Caco-2 (cell line): ENCODE measurements around the gene L3HYPDH. TPM values are rescaled to one million over a fixed set of nuclear protein-coding genes. Genes with fewer than 3 reads are reported as not detected.
A peak's percentile ranks its signal among the peaks of the same experiment; 100 is the strongest.

Source experiments
- Bru-seq: library from RNA; stranded (reverse); fragments of 400-500 nt; gene quantifications from one replicate; lab custom pipeline; 2021; lab: Mats Ljungman, UMichigan
- BruChase-seq, 2 experiments: library from RNA; stranded (reverse); fragments of 400-500 nt; gene quantifications; one replicate each; lab custom pipeline; 2021; lab: Mats Ljungman, UMichigan
- BruUV-seq: library from RNA; stranded (reverse); fragments of 400-500 nt; replicated peaks from 2 replicates; lab custom pipeline; 2021; lab: Mats Ljungman, UMichigan
- CTCF ChIA-PET: fragments of 300-600 bp; sonication (Branson Sonifier 250); formaldehyde crosslinking; loops from one replicate; lab custom pipeline; 2022; ENCODE audit warnings: antibody characterized with exemption; lab: Charles Lee
- POLR2A ChIA-PET: fragments of 300-600 bp; sonication (Branson Sonifier 250); formaldehyde crosslinking; loops from one replicate; lab custom pipeline; 2022; ENCODE audit warnings: antibody characterized with exemption; lab: Charles Lee
- DNase-seq, 2 experiments: peaks; one replicate each; pipeline versions ENCODE4 v3.0.0 to v3.0.0-alpha.2; 2020 to 2022
- H3K27me3 ChIP-seq: replicated peaks from 2 replicates; pipeline ENCODE4 v1.6.0; 2011; ENCODE audit warnings: low read length; ENCODE audit not compliant: control insufficient read depth, insufficient read depth
- H3K36me3 ChIP-seq: 2 replicates; pipeline ENCODE4 v1.5.1; 2011; ENCODE audit warnings: low read length; ENCODE audit not compliant: control insufficient read depth, insufficient read depth
- H3K4me1 ChIP-seq: fragments of 250-450 bp; sonication (Bioruptor Pico); 2 replicates; pipeline ENCODE4 v1.5.1; 2020; ENCODE audit warnings: mild to moderate bottlenecking
- H3K4me3 ChIP-seq: 2 replicates; pipeline ENCODE4 v1.5.1; 2011; ENCODE audit warnings: low read depth, mild to moderate bottlenecking, control low read depth, low read length
- H3K9me3 ChIP-seq: fragments of 250-450 bp; sonication (Bioruptor Pico); 2 replicates; pipeline ENCODE4 v1.5.1; 2020; ENCODE audit warnings: mild to moderate bottlenecking, moderate library complexity
- H3K27ac Mint-ChIP-seq: one replicate; pipeline ENCODE4 v1.8.0; 2022; ENCODE audit warnings: mixed read lengths; ENCODE audit not compliant: unreplicated experiment
- H3K27me3 Mint-ChIP-seq: one replicate; pipeline ENCODE4 v1.8.0; 2022; ENCODE audit warnings: mixed read lengths; ENCODE audit not compliant: insufficient read depth, unreplicated experiment
- H3K36me3 Mint-ChIP-seq: one replicate; pipeline ENCODE4 v1.8.0; 2022; ENCODE audit warnings: mild to moderate bottlenecking, mixed read lengths; ENCODE audit not compliant: insufficient read depth, unreplicated experiment
- H3K4me1 Mint-ChIP-seq: one replicate; pipeline ENCODE4 v1.8.0; 2022; ENCODE audit warnings: low read depth, mixed read lengths; ENCODE audit not compliant: unreplicated experiment
- H3K4me3 Mint-ChIP-seq: one replicate; pipeline ENCODE4 v1.8.0; 2022; ENCODE audit warnings: mild to moderate bottlenecking, moderate library complexity, mixed read lengths; ENCODE audit not compliant: unreplicated experiment
- H3K9me3 Mint-ChIP-seq: one replicate; pipeline ENCODE4 v1.8.0; 2022; ENCODE audit warnings: mixed read lengths; ENCODE audit not compliant: unreplicated experiment
- CTCF ChIP-seq, 2 experiments: fragments of 200-600 bp in 1 of 2; IDR thresholded peaks; 1 replicate in 1 of 2; 2 replicates in 1 of 2; pipeline versions ENCODE4 v1.5.1 to v1.8.0; 2011 to 2022; ENCODE audit warnings: antibody characterized with exemption in 1 of 2, control low read depth in 1 of 2, inconsistent platforms in 1 of 2, low read depth in 1 of 2, low read length in 1 of 2, mild to moderate bottlenecking in 1 of 2, moderate library complexity in 1 of 2; ENCODE audit not compliant: insufficient read depth in 1 of 2, severe bottlenecking in 1 of 2, unreplicated experiment in 1 of 2
- intact Hi-C: fragments of 100-400 bp; cut with micrococcal nuclease; formaldehyde crosslinking; loops from one replicate; pipeline ENCODE4 v1.10.0; 2022; ENCODE audit not compliant: unreplicated experiment
- long read RNA-seq: library from polyadenylated mRNA; stranded (forward); transcript quantifications from one replicate; pipeline ENCODE4 v2.0.0, GENCODE V29; 2022
- total RNA-seq: library from RNA; stranded (reverse); gene quantifications from 2 replicates; pipeline ENCODE4 v1.2.3, GENCODE V29; 2022

L3HYPDH gene
- total RNA-seq (15.3 and 15.7 TPM in 2 replicates), Bru-seq, nascent RNA (percentile 73 among the genes with signal in this experiment), BruChase-seq, experiment 1, labeled RNA remaining after a 2-hour chase (percentile 81 among the genes with signal in this experiment), BruChase-seq, experiment 2, labeled RNA remaining after a 6-hour chase (percentile 69 among the genes with signal in this experiment)
- long read RNA-seq, transcript L3HYPDH-201 (5 exons, 1,527 nt), result major isoform, 19 of 28 reads
- long read RNA-seq, partial matches to known transcripts, result 3 of 28 reads
- long read RNA-seq, other reads (novel, unspliced or antisense), result 6 of 28 reads

GRCh38 chr14:59483819-59484638, at the start of gene L3HYPDH, which contains the start of gene JKAMP:
Gene L3HYPDH, minus strand, starts transcription at chr14:59484408. Its CDS starts 92 bp downstream, at chr14:59484316.
Gene JKAMP, plus strand, starts transcription at chr14:59484517. Its CDS starts 73 bp downstream, at chr14:59484590.
- no TSS peak for BruUV-seq
- intact Hi-C loops, result no loop called here
- CTCF ChIA-PET, result interaction anchor here (0.6 to 1.7 kb wide), 11 partner anchors 16 to 414 kb away, joined by 3 to 13 read pairs (median 4); partner anchors contain the start of genes CCDC175 and GPR135

GRCh38 chr14:59532419-59532818, 48.2 kb upstream of the L3HYPDH start:
- Mint-ChIP-seq H3K36me3 (no peaks in the 10 kb centered on the region), H3K27me3 (no peaks in the 10 kb centered on the region), H3K9me3 (peaks cover 7% of the 10 kb centered on the region), H3K4me1 (no peaks in the 10 kb centered on the region), H3K27ac (no peak overlapping the region), H3K4me3 (no peak overlapping the region)
- no TSS peak for BruUV-seq
- Histone ChIP-seq H3K4me1 (no peaks in the 10 kb centered on the region), H3K36me3 (no peaks in the 10 kb centered on the region), H3K4me3 (no peak overlapping the region), H3K27me3 (no peaks in the 10 kb centered on the region), H3K9me3 (peaks cover 5% of the 10 kb centered on the region; the same call in 1 of the 2 replicates)
- DNase-seq, result no peak
- CTCF ChIA-PET, result no interaction called here
- POLR2A ChIA-PET, result no interaction called here
- TF ChIP-seq CTCF (IDR thresholded peaks at IDR 0.05; ENCODE audit: insufficient read depth in 1 of 2, low read depth in 1 of 2, low read length in 1 of 2, severe bottlenecking in 1 of 2, unreplicated experiment in 1 of 2), result no peak
- intact Hi-C loops, result no loop called here

More at GRCh38 chr14:59483819-59484638, at the start of gene L3HYPDH, which contains the start of gene JKAMP:
- H3K27me3 ChIP-seq, result no peaks in the 10 kb centered on the region
- H3K36me3 Mint-ChIP-seq, result peaks cover 22% of the 10 kb centered on the region
- H3K27ac Mint-ChIP-seq, result peak within 1 kb of the TSS; percentile 92
- TF ChIP-seq CTCF (IDR thresholded peaks at IDR 0.05; ENCODE audit: insufficient read depth in 1 of 2, low read depth in 1 of 2, low read length in 1 of 2, severe bottlenecking in 1 of 2, unreplicated experiment in 1 of 2), result peak; percentile 54 to 60
- no peaks in the 10 kb centered on the region for H3K4me1 Mint-ChIP-seq
- H3K4me3 Mint-ChIP-seq, result peak within 1 kb of the TSS; percentile 92
- POLR2A ChIA-PET, result interaction anchor here (1.0 to 1.3 kb wide), 7 partner anchors 25 to 765 kb away, joined by 3 to 8 read pairs (median 3); partner anchors contain the start of genes CCDC175, DAAM1, PCNX4 and PPM1A
- H3K36me3 ChIP-seq, result no peaks in the 10 kb centered on the region
- peaks cover 12% of the 10 kb centered on the region; the same call in 1 of the 2 replicates for H3K4me1 ChIP-seq
- no peaks in the 10 kb centered on the region for H3K27me3 Mint-ChIP-seq
- peak within 1 kb of the TSS; percentile 90 for H3K4me3 ChIP-seq
- H3K9me3 ChIP-seq, result no peaks in the 10 kb centered on the region
- DNase-seq, result peak; percentile 97 to 98
- no peaks in the 10 kb centered on the region for H3K9me3 Mint-ChIP-seq

- TF ChIP-seq CTCF (IDR thresholded peaks at IDR 0.05; ENCODE audit: insufficient read depth in 1 of 2, low read depth in 1 of 2, low read length in 1 of 2, severe bottlenecking in 1 of 2, unreplicated experiment in 1 of 2), result no peak
- H3K36me3 ChIP-seq, result no peaks in the 10 kb centered on the region
- H3K4me1 Mint-ChIP-seq, result no peaks in the 10 kb centered on the region
- POLR2A ChIA-PET, result no interaction called here
- H3K27me3 ChIP-seq, result no peaks in the 10 kb centered on the region
- no peaks in the 10 kb centered on the region for H3K4me1 ChIP-seq
- DNase-seq, result no peak
- no peaks in the 10 kb centered on the region for H3K36me3 Mint-ChIP-seq
- no peak overlapping the region for H3K4me3 ChIP-seq
- no peaks in the 10 kb centered on the region for H3K27me3 Mint-ChIP-seq
- CTCF ChIA-PET, result no interaction called here
- no peak overlapping the region for H3K27ac Mint-ChIP-seq
- no TSS peak for BruUV-seq
- H3K9me3 ChIP-seq, result peaks cover 5% of the 10 kb centered on the region; the same call in 1 of the 2 replicates
- H3K9me3 Mint-ChIP-seq, result peaks cover 14% of the 10 kb centered on the region
- intact Hi-C loops, result no loop called here
- no peak overlapping the region for H3K4me3 Mint-ChIP-seq
Observed at GRCh38 chr14:59530349-59530748, 46.1 kb upstream of the L3HYPDH start.
